HEK293T (cell line): ENCODE results near the gene MAP3K10.

Experiments used
- CTCF ChIA-PET: fragments of 350-600 bp; formaldehyde crosslinking; extraction: SDS; loops from one replicate; lab custom pipeline; 2021; ENCODE audit warnings: antibody characterized with exemption, inconsistent platforms; lab: Yijun Ruan, JAX
- POLR2A ChIA-PET: fragments of 350-600 bp; formaldehyde crosslinking; extraction: SDS; loops from one replicate; lab custom pipeline; 2020; ENCODE audit warnings: antibody characterized with exemption, inconsistent platforms; lab: Yijun Ruan, JAX
- DNase-seq: peaks from one replicate; pipeline ENCODE4 v3.0.0; 2012; ENCODE audit warnings: mixed read lengths; ENCODE audit errors: extremely low spot score
- ARNT ChIP-seq: fragments of 450-650 bp; IDR thresholded peaks from 2 replicates; pipeline ENCODE4 v1.6.1; 2017; ENCODE audit warnings: mild to moderate bottlenecking
- BHLHE40 ChIP-seq: fragments of 450-650 bp; IDR thresholded peaks from 2 replicates; pipeline ENCODE4 v1.6.1; 2016; ENCODE audit warnings: mild to moderate bottlenecking, moderate library complexity, borderline replicate concordance
- CTBP1 ChIP-seq: fragments of 450-650 bp; IDR thresholded peaks from 2 replicates; pipeline ENCODE4 v1.6.1; 2016; ENCODE audit warnings: borderline replicate concordance
- ELF4 ChIP-seq: fragments of 450-650 bp; IDR thresholded peaks from 2 replicates; pipeline ENCODE4 v1.6.1; 2017; ENCODE audit warnings: antibody characterized with exemption
- FOXA1 ChIP-seq: fragments of 450-650 bp; IDR thresholded peaks from 2 replicates; pipeline ENCODE4 v1.6.1; 2016; ENCODE audit warnings: mild to moderate bottlenecking
- FOXK2 ChIP-seq: fragments of 450-650 bp; IDR thresholded peaks from 2 replicates; pipeline ENCODE4 v1.6.1; 2016; ENCODE audit warnings: mild to moderate bottlenecking
- FOXM1 ChIP-seq: fragments of 450-650 bp; IDR thresholded peaks from 2 replicates; pipeline ENCODE4 v1.6.1; 2017; ENCODE audit warnings: mild to moderate bottlenecking, borderline replicate concordance
- HDGF ChIP-seq: fragments of 450-650 bp; IDR thresholded peaks from 2 replicates; pipeline ENCODE4 v1.6.1; 2017; ENCODE audit warnings: antibody characterized with exemption, borderline replicate concordance
- L3MBTL2 ChIP-seq: fragments of 450-650 bp; conservative IDR thresholded peaks from 2 replicates; pipeline ENCODE4 v1.6.1; 2016; ENCODE audit warnings: mild to moderate bottlenecking
- LEF1 ChIP-seq: fragments of 450-650 bp; IDR thresholded peaks from 2 replicates; pipeline ENCODE4 v1.6.1; 2017; ENCODE audit warnings: mild to moderate bottlenecking, borderline replicate concordance
- NFRKB ChIP-seq: fragments of 450-650 bp; IDR thresholded peaks from 2 replicates; pipeline ENCODE4 v1.6.1; 2016; ENCODE audit warnings: mild to moderate bottlenecking, moderate library complexity
- PKNOX1 ChIP-seq: fragments of 450-650 bp; IDR thresholded peaks from 2 replicates; pipeline ENCODE4 v1.6.1; 2016
- SP1 ChIP-seq: fragments of 450-650 bp; IDR thresholded peaks from 2 replicates; pipeline ENCODE4 v1.6.1; 2017
- SUZ12 ChIP-seq: fragments of 450-650 bp; IDR thresholded peaks from 2 replicates; pipeline ENCODE4 v1.6.1; 2016; ENCODE audit warnings: mild to moderate bottlenecking
- TARDBP ChIP-seq: fragments of 450-650 bp; IDR thresholded peaks from 2 replicates; pipeline ENCODE4 v1.6.1; 2016
- ZNF384 ChIP-seq: fragments of 450-650 bp; IDR thresholded peaks from 2 replicates; pipeline ENCODE4 v1.6.1; 2016

Gene MAP3K10

GRCh38 chr19:40249781-40250180, 58.6 kb downstream of the MAP3K10 start:
- DNase-seq, result no peak
- CTCF ChIA-PET, result no interaction called here
- POLR2A ChIA-PET, result no interaction called here
- no peak for TF ChIP-seq FOXA1
- no peak for TF ChIP-seq TARDBP
- no peak for TF ChIP-seq SP1
- no peak for TF ChIP-seq NFRKB
- TF ChIP-seq FOXK2, result no peak
- TF ChIP-seq ELF4, result no peak
- TF ChIP-seq HDGF, result no peak
- TF ChIP-seq PKNOX1, result no peak
- TF ChIP-seq L3MBTL2, result no peak
- TF ChIP-seq BHLHE40, result no peak
- no peak for TF ChIP-seq LEF1
- TF ChIP-seq SUZ12, result no peak
- no peak for TF ChIP-seq FOXM1
- no peak for TF ChIP-seq ARNT
- no peak for TF ChIP-seq CTBP1
- no peak for TF ChIP-seq ZNF384

GRCh38 chr19:40251244-40251643, 60.0 kb downstream of the MAP3K10 start:
- ChIA-PET POLR2A (no interaction called here), CTCF (no interaction called here)
- TF ChIP-seq FOXA1, result no peak
- TF ChIP-seq ZNF384, result no peak; the same call in 1 of the 2 replicates
- no peak for TF ChIP-seq HDGF
- no peak for TF ChIP-seq BHLHE40
- no peak for TF ChIP-seq L3MBTL2
- no peak for TF ChIP-seq SP1
- TF ChIP-seq CTBP1, result no peak
- TF ChIP-seq FOXK2, result no peak
- no peak for TF ChIP-seq ARNT
- no peak for TF ChIP-seq SUZ12
- TF ChIP-seq FOXM1, result no peak
- no peak for TF ChIP-seq NFRKB
- TF ChIP-seq PKNOX1, result no peak
- no peak for TF ChIP-seq ELF4
- no peak for DNase-seq

GRCh38 chr19:40251991-40252390, 60.8 kb downstream of the MAP3K10 start:
- POLR2A ChIA-PET, result no interaction called here
- DNase-seq, result no peak
- CTCF ChIA-PET, result interaction anchor here (0.5 kb wide), 1 partner anchor 128 kb away, joined by 3 read pairs; no protein-coding TSS in a partner anchor
- TF ChIP-seq HDGF (no peak), ARNT (no peak), NFRKB (no peak), FOXK2 (no peak), ELF4 (no peak), SUZ12 (no peak), CTBP1 (no peak), L3MBTL2 (no peak), ZNF384 (no peak), SP1 (no peak), PKNOX1 (no peak), FOXM1 (no peak), LEF1 (no peak)

- TF ChIP-seq HDGF (no peak), SUZ12 (no peak), BHLHE40 (no peak), SP1 (no peak), ARNT (no peak), LEF1 (no peak), CTBP1 (no peak), TARDBP (no peak), FOXM1 (no peak), L3MBTL2 (no peak), FOXK2 (no peak), ZNF384 (no peak), FOXA1 (no peak), NFRKB (no peak), PKNOX1 (no peak), ELF4 (no peak)
- ChIA-PET CTCF (interaction anchor here (0.5 kb wide), 1 partner anchor 127 kb away, joined by 3 read pairs; no protein-coding TSS in a partner anchor), POLR2A (no interaction called here)
- no peak for DNase-seq
These were observed 61.2 kb downstream of the MAP3K10 start for GRCh38 chr19:40252395-40252794.

- DNase-seq, result no peak
- ChIA-PET CTCF (no interaction called here), POLR2A (no interaction called here)
- TF ChIP-seq SUZ12, result no peak
- TF ChIP-seq ELF4, result no peak
- no peak for TF ChIP-seq HDGF
- TF ChIP-seq FOXM1, result no peak
- no peak for TF ChIP-seq SP1
- no peak for TF ChIP-seq FOXA1
- TF ChIP-seq FOXK2, result no peak
These were observed 62.4 kb downstream of the MAP3K10 start for GRCh38 chr19:40253611-40254092.
